Uterus (tissue), 4 donors: ENCODE measurements around the gene CHMP6. TPM values are rescaled to one million over a fixed set of nuclear protein-coding genes. Genes with fewer than 3 reads are reported as not detected.

ENCODE experiments used
- DNase-seq, 2 donors: peaks; one replicate each; pipeline ENCODE4 v3.0.0-alpha.2; 2019 to 2020
- H3K27ac ChIP-seq, 2 donors: fragments of 200-600 bp; sonication (generic); 1 replicate in 1 of 2; 2 replicates in 1 of 2; pipeline ENCODE4 v1.5.1; 2016 to 2018
- H3K27me3 ChIP-seq, 2 donors: fragments of 200-600 bp; sonication (generic); one replicate each; pipeline ENCODE4 v1.5.1; 2018 to 2019; ENCODE audit warnings: control low read depth in 1 of 2
- H3K36me3 ChIP-seq, 2 donors: fragments of 200-600 bp; sonication (generic); one replicate each; pipeline ENCODE4 v1.5.1; 2019; ENCODE audit warnings: control low read depth in 1 of 2
- H3K4me1 ChIP-seq, 2 donors: fragments of 200-600 bp; sonication (generic); one replicate each; pipeline ENCODE4 v1.5.1; 2018 to 2019; ENCODE audit warnings: control low read depth in 1 of 2
- H3K4me3 ChIP-seq, 2 donors: fragments of 200-600 bp; sonication (generic); 1 replicate in 1 of 2; 2 replicates in 1 of 2; pipeline ENCODE4 v1.5.1; 2018 to 2019; ENCODE audit warnings: mild to moderate bottlenecking in 1 of 2
- H3K9me3 ChIP-seq, 2 donors: fragments of 200-600 bp; sonication (generic); one replicate each; pipeline ENCODE4 v1.5.1; 2019; ENCODE audit warnings: control low read depth in 1 of 2
- CTCF ChIP-seq, 4 experiments: fragments of 200-600 bp in 2 of 4; fragments of 450-650 bp in 2 of 4; sonication (generic) in 2 of 4; IDR thresholded peaks; one replicate each; pipeline ENCODE4 v1.5.1; 2016 to 2019; ENCODE audit warnings: antibody characterized with exemption in 4 of 4, mild to moderate bottlenecking in 2 of 4, moderate library complexity in 1 of 4
- POLR2A ChIP-seq, 2 donors: fragments of 450-650 bp; IDR thresholded peaks; one replicate each; pipeline ENCODE4 v1.6.1; 2016; ENCODE audit warnings: antibody characterized with exemption in 2 of 2, mild to moderate bottlenecking in 1 of 2, moderate library complexity in 1 of 2
- intact Hi-C: fragments of 100-400 bp; cut with DNase I; formaldehyde crosslinking; loops from one replicate; pipeline ENCODE4 v1.15.1; 2023; ENCODE audit warnings: low total_unique reads
- total RNA-seq, 4 donors: library from RNA; depleted of rRNA in 3 of 4; stranded (reverse); fragments of >200 nt in 3 of 4; gene quantifications; one replicate each; pipeline versions ENCODE4 v1.1.0 to v1.2.4, GENCODE V29; 2014 to 2023
- donor health status: DM: yes; HTN: yes; CAD: no.

The CHMP6 gene
- total RNA-seq, 4 donors from 2014 or later = 3.6 to 33.2 (median 19.8) TPM

GRCh38 chr17:80969030-80969673 lies 22.5 kb upstream of the CHMP6 start:
- TF ChIP-seq CTCF (IDR thresholded peaks at IDR 0.05) = no peak
- intact Hi-C loops = loop anchor here (10.0 kb wide), 1 partner anchor 104 kb away; no protein-coding TSS in a partner anchor
- Histone ChIP-seq H3K9me3 (no peaks in the 10 kb centered on the region), H3K27me3 (no peaks in the 10 kb centered on the region), H3K27ac (peak overlapping the region in 1 of 2 donors; percentile 69), H3K4me1 (peaks cover 6 to 15% of the 10 kb centered on the region in 2 donors), H3K4me3 (no peak overlapping the region), H3K36me3 (no peaks in the 10 kb centered on the region)
- DNase-seq = no peak

DNA sequence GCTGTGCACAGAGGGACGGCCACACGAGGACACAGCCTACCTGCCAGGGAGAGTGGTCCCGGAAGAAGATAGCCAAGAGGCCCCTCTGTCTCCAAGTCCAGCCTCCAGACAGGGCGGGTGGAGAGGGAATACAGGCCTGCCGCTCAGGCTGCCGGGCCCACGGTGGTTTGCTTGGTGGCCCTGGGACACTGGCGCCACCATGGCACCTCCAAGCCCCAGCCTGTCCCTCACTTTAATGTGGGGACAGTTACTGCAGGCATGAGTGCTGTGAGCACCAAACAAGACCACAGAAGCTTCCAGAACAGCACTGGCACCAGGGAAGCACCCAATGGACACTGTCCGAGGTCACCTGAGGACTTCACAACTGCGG lies 22.0 kb upstream of the CHMP6 start:
- H3K4me3 ChIP-seq = no peak overlapping the region
- TF ChIP-seq POLR2A (IDR thresholded peaks at IDR 0.05) (no peak), CTCF (IDR thresholded peaks at IDR 0.05) (no peak)
- no peak for DNase-seq
- peak overlapping the region in 1 of 2 donors; percentile 3 for H3K27ac ChIP-seq
- H3K27me3 ChIP-seq = no peaks in the 10 kb centered on the region
- H3K9me3 ChIP-seq = no peaks in the 10 kb centered on the region
- peaks cover 6 to 15% of the 10 kb centered on the region in 2 donors for H3K4me1 ChIP-seq
- intact Hi-C loops = loop anchor here (10.0 kb wide), 1 partner anchor 105 kb away; no protein-coding TSS in a partner anchor
- no peaks in the 10 kb centered on the region for H3K36me3 ChIP-seq

DNA sequence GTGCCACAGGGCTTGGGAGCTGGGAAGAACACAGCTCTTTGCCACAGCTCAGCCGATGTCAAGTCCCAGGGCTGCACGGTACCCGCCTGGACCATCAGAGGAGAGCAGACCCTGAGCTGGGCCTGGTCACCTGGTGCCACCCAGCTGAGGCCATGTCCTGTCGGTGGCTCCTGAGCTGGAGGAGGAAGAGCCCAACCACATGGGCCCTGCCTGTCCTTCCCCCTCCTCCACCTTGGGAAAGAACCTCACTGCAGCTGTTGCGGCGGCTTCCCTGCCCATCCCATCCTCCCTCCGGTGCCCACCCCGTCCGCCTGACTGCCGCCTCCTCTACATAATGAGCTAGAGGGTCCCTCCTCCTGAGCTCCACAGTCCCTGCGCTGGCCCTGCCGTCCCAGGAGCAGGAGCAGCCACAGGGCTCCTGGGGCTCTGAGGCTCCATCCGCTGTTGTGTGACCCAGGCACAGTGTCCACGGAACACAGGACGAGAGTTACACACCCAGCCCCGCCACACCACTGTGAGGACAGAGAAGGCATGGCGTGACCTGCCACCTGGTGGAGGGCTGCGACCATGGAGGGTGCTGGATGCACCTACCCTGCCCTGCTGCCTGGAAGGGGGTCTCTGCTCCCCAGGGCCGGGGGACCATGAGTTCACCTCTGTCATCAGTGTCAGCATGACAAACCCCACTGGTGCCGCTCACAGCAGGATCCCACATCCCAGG lies 21.4 kb upstream of the CHMP6 start:
- TF ChIP-seq POLR2A (IDR thresholded peaks at IDR 0.05) (no peak), CTCF (IDR thresholded peaks at IDR 0.05) (peak; percentile 45 to 77 (median 64))
- Histone ChIP-seq H3K27ac (peak overlapping the region in 1 of 2 donors; percentile 3), H3K4me3 (no peak overlapping the region), H3K4me1 (peaks cover 6 to 15% of the 10 kb centered on the region in 2 donors), H3K9me3 (no peaks in the 10 kb centered on the region), H3K36me3 (no peaks in the 10 kb centered on the region), H3K27me3 (no peaks in the 10 kb centered on the region)
- peak; percentile 63 to 65 for DNase-seq
- intact Hi-C loops = no loop called here

GRCh38 chr17:80970762-80971703 lies 20.6 kb upstream of the CHMP6 start:
- peaks cover 6 to 15% of the 10 kb centered on the region in 2 donors for H3K4me1 ChIP-seq
- H3K4me3 ChIP-seq = no peak overlapping the region
- no peaks in the 10 kb centered on the region for H3K36me3 ChIP-seq
- DNase-seq = no peak
- H3K9me3 ChIP-seq = no peaks in the 10 kb centered on the region
- no peak overlapping the region for H3K27ac ChIP-seq
- TF ChIP-seq POLR2A (IDR thresholded peaks at IDR 0.05) (no peak), CTCF (IDR thresholded peaks at IDR 0.05) (no peak)
- intact Hi-C loops = no loop called here
- H3K27me3 ChIP-seq = no peaks in the 10 kb centered on the region
